NT2/D1 (cell line): ENCODE measurements around the gene RIPOR3.

ENCODE experiments used
- YY1 ChIP-seq: IDR thresholded peaks from 2 replicates; pipeline ENCODE4 v1.6.1; 2011; ENCODE audit not compliant: insufficient read length, insufficient read depth
- ZNF274 ChIP-seq: IDR thresholded peaks from 2 replicates; pipeline ENCODE4 v1.6.1; 2011; ENCODE audit warnings: mild to moderate bottlenecking, low read depth, low read length

DNA sequence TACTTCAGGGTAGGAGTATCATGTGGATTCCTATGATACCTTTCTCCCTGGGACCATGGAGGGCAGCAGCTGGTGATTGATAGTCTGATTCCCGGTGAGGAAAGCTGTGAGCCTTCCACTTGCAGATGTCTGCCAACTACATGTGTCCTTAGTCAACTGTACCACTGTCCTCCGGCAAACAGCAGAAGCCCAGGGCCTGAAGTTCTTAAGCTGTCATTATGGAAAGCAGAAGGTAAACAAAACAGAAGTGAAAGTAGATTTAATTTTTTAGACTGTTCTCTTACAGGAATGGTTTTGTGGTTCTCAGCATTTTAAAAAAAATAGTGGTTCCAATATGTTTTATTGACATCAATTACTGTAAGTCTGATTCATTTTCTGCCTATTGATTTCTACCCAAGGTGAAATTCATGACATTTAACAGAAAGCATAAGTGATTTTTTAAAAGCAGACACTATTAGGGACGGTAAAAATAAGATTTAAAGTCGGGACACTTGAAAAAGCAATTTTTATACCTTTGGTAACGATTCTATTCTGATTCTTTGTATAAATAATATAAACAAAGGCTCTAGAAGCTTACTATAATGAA is 144.5 kb downstream of the RIPOR3 start:
- TF ChIP-seq YY1 (no peak), ZNF274 (no peak)
